Measurements from ENCODE around the gene ARHGAP31. TPM values are rescaled to one million over a fixed set of nuclear protein-coding genes. Genes with fewer than 3 reads are reported as not detected.

ARHGAP31 gene
- total RNA-seq, 4 donors from 2014 or later, result 40.5 to 46.5 (median 44.4) TPM

DNA sequence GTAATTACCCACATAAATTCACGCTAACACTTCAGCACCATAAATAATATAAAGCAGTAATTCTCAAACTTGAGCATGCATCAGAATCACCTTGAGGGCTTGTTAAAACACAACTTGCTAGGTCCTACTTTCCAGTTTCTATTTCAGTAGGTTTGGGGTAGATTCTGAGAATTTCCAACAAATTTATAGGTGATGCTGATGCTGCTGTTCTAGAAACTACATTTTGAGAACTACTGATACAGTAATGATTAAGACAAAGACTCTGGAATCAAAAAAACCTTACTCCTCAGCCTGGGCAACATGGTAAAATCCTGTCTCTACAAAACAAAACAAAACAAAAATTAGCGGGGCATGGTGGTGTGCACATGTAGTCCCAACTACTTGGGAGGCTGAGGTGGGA lies 150.4 kb downstream of the ARHGAP31 start:
- no peaks in the 10 kb centered on the region for H3K9me3 ChIP-seq
- no peak for TF ChIP-seq POLR2A (IDR thresholded peaks at IDR 0.05)
- TF ChIP-seq EP300 (IDR thresholded peaks at IDR 0.05), result no peak
- TF ChIP-seq, protein P1, sequence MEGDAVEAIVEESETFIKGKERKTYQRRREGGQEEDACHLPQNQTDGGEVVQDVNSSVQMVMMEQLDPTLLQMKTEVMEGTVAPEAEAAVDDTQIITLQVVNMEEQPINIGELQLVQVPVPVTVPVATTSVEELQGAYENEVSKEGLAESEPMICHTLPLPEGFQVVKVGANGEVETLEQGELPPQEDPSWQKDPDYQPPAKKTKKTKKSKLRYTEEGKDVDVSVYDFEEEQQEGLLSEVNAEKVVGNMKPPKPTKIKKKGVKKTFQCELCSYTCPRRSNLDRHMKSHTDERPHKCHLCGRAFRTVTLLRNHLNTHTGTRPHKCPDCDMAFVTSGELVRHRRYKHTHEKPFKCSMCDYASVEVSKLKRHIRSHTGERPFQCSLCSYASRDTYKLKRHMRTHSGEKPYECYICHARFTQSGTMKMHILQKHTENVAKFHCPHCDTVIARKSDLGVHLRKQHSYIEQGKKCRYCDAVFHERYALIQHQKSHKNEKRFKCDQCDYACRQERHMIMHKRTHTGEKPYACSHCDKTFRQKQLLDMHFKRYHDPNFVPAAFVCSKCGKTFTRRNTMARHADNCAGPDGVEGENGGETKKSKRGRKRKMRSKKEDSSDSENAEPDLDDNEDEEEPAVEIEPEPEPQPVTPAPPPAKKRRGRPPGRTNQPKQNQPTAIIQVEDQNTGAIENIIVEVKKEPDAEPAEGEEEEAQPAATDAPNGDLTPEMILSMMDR (IDR thresholded peaks at IDR 0.05), result no peak
- no peak overlapping the region for H3K4me3 ChIP-seq
- H3K4me1 ChIP-seq, result no peaks in the 10 kb centered on the region
- WGBS, 2 donors, result 96% methylated on average over 2 of the region's 2 CpGs
- H3K27ac ChIP-seq, result no peak overlapping the region
- DNase-seq (ENCODE audit: low spot score in 2 of 2), result no peak
- no peaks in the 10 kb centered on the region for H3K27me3 ChIP-seq
- H3K36me3 ChIP-seq, result peaks cover 9 to 100% (median 22%) of the 10 kb centered on the region in 3 donors

- H3K9me3 ChIP-seq, result no peaks in the 10 kb centered on the region
- H3K27ac ChIP-seq, result no peak overlapping the region
- H3K4me3 ChIP-seq, result no peak overlapping the region
- WGBS, 2 donors, result 75 to 97% methylated on average over 1 of the region's 1 CpG
- peaks cover 0 to 24% (median 0%) of the 10 kb centered on the region in 4 donors for H3K4me1 ChIP-seq
- H3K36me3 ChIP-seq, result peaks cover 0 to 98% (median 0%) of the 10 kb centered on the region in 3 donors
- no peaks in the 10 kb centered on the region for H3K27me3 ChIP-seq
- TF ChIP-seq, protein P1 (IDR thresholded peaks at IDR 0.05), result no peak
- no peak for DNase-seq (ENCODE audit: low spot score in 2 of 2)
Observed at GRCh38 chr3:119453822-119454221, 159.6 kb downstream of the ARHGAP31 start.

DNA sequence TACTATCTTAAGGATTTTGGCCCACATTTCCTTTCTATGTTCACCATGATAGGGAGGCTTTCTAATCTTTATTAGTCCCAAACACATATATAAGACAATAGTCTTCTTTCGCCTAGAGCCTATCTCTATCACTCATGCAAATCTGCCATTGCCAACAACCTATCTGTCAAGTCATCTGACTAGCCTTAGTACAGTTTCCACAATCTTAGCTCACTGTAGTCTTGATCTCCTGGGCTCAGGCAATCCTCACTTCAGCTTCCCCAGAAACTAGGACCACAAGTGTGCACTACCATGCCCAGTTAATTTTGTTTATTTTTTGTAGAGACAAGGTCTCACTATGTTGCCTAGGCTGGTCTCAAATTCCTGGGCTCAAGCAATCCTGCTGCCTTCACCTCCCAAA lies 162.3 kb downstream of the ARHGAP31 start:
- H3K9me3 ChIP-seq, result no peaks in the 10 kb centered on the region
- DNase-seq (ENCODE audit: low spot score in 2 of 2), result no peak
- no peak overlapping the region for H3K4me3 ChIP-seq
- WGBS, 2 donors, result 97 to 98% methylated on average over 1 of the region's 1 CpG
- H3K4me1 ChIP-seq, result peaks cover 0 to 43% (median 5%) of the 10 kb centered on the region in 4 donors
- no peak for TF ChIP-seq EP300 (IDR thresholded peaks at IDR 0.05)
- H3K27me3 ChIP-seq, result no peaks in the 10 kb centered on the region
- H3K36me3 ChIP-seq, result peaks cover 0 to 94% (median 0%) of the 10 kb centered on the region in 3 donors
- peak overlapping the region in 1 of 4 donors; percentile 4 for H3K27ac ChIP-seq

- H3K27ac ChIP-seq, result peak overlapping the region in 1 of 4 donors; percentile 4
- H3K27me3 ChIP-seq, result no peaks in the 10 kb centered on the region
- peaks cover 0 to 90% (median 0%) of the 10 kb centered on the region in 3 donors for H3K36me3 ChIP-seq
- H3K4me3 ChIP-seq, result no peak overlapping the region
- TF ChIP-seq EP300 (IDR thresholded peaks at IDR 0.05), result peak in 1 of 2 donors; percentile 80
- TF ChIP-seq, protein P1 (IDR thresholded peaks at IDR 0.05), result no peak
- H3K4me1 ChIP-seq, result peaks cover 0 to 50% (median 9%) of the 10 kb centered on the region in 4 donors
- H3K9me3 ChIP-seq, result no peaks in the 10 kb centered on the region
- 85 to 88% methylated on average over 4 of the region's 4 CpGs for WGBS, 2 donors
- DNase-seq (ENCODE audit: low spot score in 2 of 2), result no peak
Observed at GRCh38 chr3:119457246-119457645, 163.1 kb downstream of the ARHGAP31 start.

DNA sequence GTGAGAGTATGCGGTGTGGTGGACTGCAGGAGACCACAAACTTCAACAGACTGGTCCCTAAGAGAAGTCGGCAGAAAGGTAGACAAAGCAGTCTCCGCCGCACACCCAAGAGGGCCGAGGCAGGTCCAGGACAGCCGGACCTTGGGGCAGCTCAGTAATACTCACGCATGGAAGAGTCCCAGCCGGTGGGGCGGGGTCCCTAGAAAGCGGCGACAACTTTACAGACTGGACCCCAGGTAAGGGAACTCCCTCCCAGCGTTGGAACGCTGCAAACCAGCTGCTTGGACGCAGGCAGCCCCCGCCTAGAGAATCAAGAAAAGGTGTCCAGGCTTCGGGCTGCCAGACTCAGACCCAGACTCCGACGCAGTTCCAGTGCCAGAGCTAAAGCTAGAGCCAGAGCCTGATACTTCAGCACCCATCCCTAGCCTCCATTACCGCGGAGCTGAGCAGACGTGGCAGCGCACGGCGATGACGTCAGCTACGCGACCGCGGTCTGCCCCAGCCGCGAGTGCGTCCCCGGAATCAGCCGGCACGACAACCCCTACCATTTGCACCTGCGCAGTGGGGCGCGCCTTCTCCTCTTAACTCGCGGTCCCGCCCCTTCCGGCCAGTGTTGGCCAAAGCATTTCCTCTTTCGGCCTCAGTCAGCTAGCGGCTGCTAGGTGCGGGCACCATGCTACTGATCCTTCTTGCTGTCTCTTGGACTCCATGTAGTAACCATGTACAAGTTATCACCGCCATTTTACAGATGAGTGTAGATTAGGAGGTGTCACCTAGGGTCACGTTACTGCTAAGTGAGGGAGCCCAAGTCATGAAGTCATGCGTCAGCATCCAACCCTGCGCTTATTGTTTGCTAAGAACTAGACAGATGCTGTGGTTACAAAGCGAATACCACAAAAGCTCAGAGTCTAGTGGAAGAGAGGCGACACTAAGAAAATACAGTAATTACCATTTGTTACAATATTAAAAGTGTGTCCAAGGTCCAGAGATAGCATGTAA lies 169.3 kb downstream of the ARHGAP31 start, which contains the start of gene TMEM39A:
TMEM39A (minus strand) TSS at position 445 of the 999 bp plus-strand sequence. CDS start 1,541 bp downstream, outside the sequence.
- peaks cover 0 to 43% (median 20%) of the 10 kb centered on the region in 4 donors for H3K4me1 ChIP-seq
- no peaks in the 10 kb centered on the region for H3K9me3 ChIP-seq
- WGBS, 2 donors, result 5 to 6% methylated on average over 42 to 51 of the region's 51 CpGs

More for the DNA sequence above, 169.3 kb downstream of the ARHGAP31 start, which contains the start of gene TMEM39A:
- Histone ChIP-seq H3K27me3 (no peaks in the 10 kb centered on the region), H3K36me3 (peaks cover 0 to 30% (median 0%) of the 10 kb centered on the region in 3 donors), H3K27ac (peak within 1 kb of the TSS; percentile 67 to 93 (median 86)), H3K4me3 (peak within 1 kb of the TSS; percentile 70 to 97 (median 81))
- peak; percentile 99 to 100 for DNase-seq (ENCODE audit: low spot score in 2 of 2)
- TF ChIP-seq POLR2A (IDR thresholded peaks at IDR 0.05) (peak; percentile 89 to 90), EP300 (IDR thresholded peaks at IDR 0.05) (peak; percentile 95 to 99)
- TF ChIP-seq, protein P1 (IDR thresholded peaks at IDR 0.05), result peak in 3 of 5 experiments; percentile 14 to 70 (median 67)

Data from tibial nerve (tissue), 4 donors.